H9 (cell line): Measurements from ENCODE around the gene SENP7. TPM values are rescaled to one million over a fixed set of nuclear protein-coding genes. Genes with fewer than 3 reads are reported as not detected.

ENCODE experiments used
- DNase-seq: peaks from one replicate; pipeline ENCODE4 v3.0.0-alpha.2; 2017
- H2AFZ ChIP-seq: one replicate; pipeline ENCODE4 v1.6.1; 2013; ENCODE audit warnings: mild to moderate bottlenecking, low read length, control low read depth, moderate library complexity
- H2AK5ac ChIP-seq: 2 replicates; pipeline ENCODE4 v1.6.1; 2013; ENCODE audit warnings: low read length, control low read depth, mixed read lengths; ENCODE audit not compliant: insufficient read length
- H2BK120ac ChIP-seq: one replicate; pipeline ENCODE4 v1.6.1; 2013; ENCODE audit warnings: low read depth, mild to moderate bottlenecking, low read length, control low read depth, inconsistent platforms; ENCODE audit not compliant: poor library complexity, severe bottlenecking
- H2BK12ac ChIP-seq: 2 replicates; pipeline ENCODE4 v1.6.1; 2013; ENCODE audit warnings: low read length, control low read depth, mixed read lengths, low read depth; ENCODE audit not compliant: insufficient read length
- H2BK15ac ChIP-seq: 2 replicates; pipeline ENCODE4 v1.6.1; 2013; ENCODE audit warnings: low read depth, low read length, control low read depth
- H2BK20ac ChIP-seq: one replicate; pipeline ENCODE4 v1.6.1; 2013; ENCODE audit warnings: low read depth, mild to moderate bottlenecking, low read length, control low read depth, inconsistent platforms; ENCODE audit not compliant: poor library complexity, severe bottlenecking
- H2BK5ac ChIP-seq: 2 replicates; pipeline ENCODE4 v1.6.1; 2013; ENCODE audit warnings: low read length, control low read depth, mixed read lengths; ENCODE audit not compliant: insufficient read length
- H3K14ac ChIP-seq: 2 replicates; pipeline ENCODE4 v1.6.1; 2013; ENCODE audit warnings: low read length, control low read depth; ENCODE audit not compliant: insufficient read depth
- H3K18ac ChIP-seq: 2 replicates; pipeline ENCODE4 v1.6.1; 2013; ENCODE audit warnings: low read depth, mild to moderate bottlenecking, mixed read lengths, low read length, control low read depth; ENCODE audit not compliant: insufficient read length
- H3K23ac ChIP-seq: 2 replicates; pipeline ENCODE4 v1.6.1; 2013; ENCODE audit warnings: low read length, control low read depth, mixed read lengths, low read depth; ENCODE audit not compliant: insufficient read length
- H3K23me2 ChIP-seq: 2 replicates; pipeline ENCODE4 v1.6.1; 2013; ENCODE audit warnings: low read depth, mild to moderate bottlenecking, mixed read lengths, low read length, control low read depth; ENCODE audit not compliant: insufficient read length, poor library complexity, severe bottlenecking
- H3K27ac ChIP-seq: 2 replicates; pipeline ENCODE4 v1.5.1; 2013; ENCODE audit warnings: low read length, control low read depth, mixed read lengths, low read depth; ENCODE audit not compliant: insufficient read length
- H3K27me3 ChIP-seq: 2 replicates; pipeline ENCODE4 v1.6.1; 2013; ENCODE audit warnings: low read length, control low read depth, inconsistent platforms; ENCODE audit not compliant: insufficient read depth
- H3K4ac ChIP-seq: 2 replicates; pipeline ENCODE4 v1.6.1; 2013; ENCODE audit warnings: low read depth, mild to moderate bottlenecking, control low read depth, inconsistent platforms, low read length, moderate library complexity
- H3K4me1 ChIP-seq: 2 replicates; pipeline ENCODE4 v1.6.1; 2013; ENCODE audit warnings: low read length, control low read depth, inconsistent platforms; ENCODE audit not compliant: insufficient read depth
- H3K4me2 ChIP-seq: 2 replicates; pipeline ENCODE4 v1.6.1; 2013; ENCODE audit warnings: low read length, control low read depth, mixed read lengths; ENCODE audit not compliant: insufficient read length, insufficient read depth
- H3K56ac ChIP-seq: 2 replicates; pipeline ENCODE4 v1.6.1; 2013; ENCODE audit warnings: low read depth, mild to moderate bottlenecking, mixed read lengths, low read length, control low read depth; ENCODE audit not compliant: insufficient read length
- H3K79me1 ChIP-seq: 2 replicates; pipeline ENCODE4 v1.6.1; 2013; ENCODE audit warnings: low read depth, mild to moderate bottlenecking, moderate library complexity, low read length, control low read depth, inconsistent platforms; ENCODE audit not compliant: insufficient read depth, poor library complexity, severe bottlenecking
- H3K79me2 ChIP-seq: 2 replicates; pipeline ENCODE4 v1.6.1; 2013; ENCODE audit warnings: low read length, control low read depth, inconsistent platforms; ENCODE audit not compliant: insufficient read depth
- H3K9ac ChIP-seq: 2 replicates; pipeline ENCODE4 v1.6.1; 2013; ENCODE audit warnings: low read length, control low read depth, mixed read lengths; ENCODE audit not compliant: insufficient read length; ENCODE audit errors: extremely low read depth
- H3K9me3 ChIP-seq: one replicate; pipeline ENCODE4 v1.6.1; 2013; ENCODE audit warnings: low read depth, low read length, inconsistent platforms; ENCODE audit not compliant: control insufficient read depth
- H3T11ph ChIP-seq: one replicate; pipeline ENCODE4 v1.6.1; 2013; ENCODE audit warnings: mild to moderate bottlenecking, low read length, control low read depth, inconsistent platforms
- H4K20me1 ChIP-seq: one replicate; pipeline ENCODE4 v1.6.1; 2013; ENCODE audit not compliant: control insufficient read depth, insufficient read length, insufficient read depth
- H4K5ac ChIP-seq: 2 replicates; pipeline ENCODE4 v1.6.1; 2013; ENCODE audit warnings: low read depth, mild to moderate bottlenecking, mixed read lengths, low read length, control low read depth; ENCODE audit not compliant: insufficient read length
- H4K8ac ChIP-seq: replicated peaks from 2 replicates; pipeline ENCODE4 v1.6.1; 2013; ENCODE audit warnings: low read length, control low read depth, mixed read lengths, low read depth; ENCODE audit not compliant: insufficient read length
- H4K91ac ChIP-seq: 2 replicates; pipeline ENCODE4 v1.6.1; 2013; ENCODE audit warnings: low read depth, mild to moderate bottlenecking, moderate library complexity, mixed read lengths, low read length, control low read depth; ENCODE audit not compliant: insufficient read length
- H3K27ac Mint-ChIP-seq, 3 experiments: 2 replicates in 2 of 3; 3 replicates in 1 of 3; pipeline ENCODE4 v1.8.0; 2020 to 2021; ENCODE audit warnings: mixed read lengths in 3 of 3, mild to moderate bottlenecking in 1 of 3, moderate library complexity in 1 of 3
- H3K27me3 Mint-ChIP-seq: 2 replicates; pipeline ENCODE4 v1.8.0; 2021; ENCODE audit warnings: low read depth, mild to moderate bottlenecking, moderate library complexity, mixed read lengths
- H3K36me3 Mint-ChIP-seq, 3 experiments: 2 replicates in 2 of 3; 3 replicates in 1 of 3; pipeline ENCODE4 v1.8.0; 2020 to 2021; ENCODE audit warnings: low read depth in 3 of 3, mixed read lengths in 3 of 3; ENCODE audit not compliant: insufficient read depth in 1 of 3
- H3K4me1 Mint-ChIP-seq, 2 experiments: 2 replicates each; pipeline ENCODE4 v1.8.0; 2020; ENCODE audit warnings: mixed read lengths in 2 of 2
- H3K4me3 Mint-ChIP-seq, 2 experiments: 2 replicates in 1 of 2; 3 replicates in 1 of 2; pipeline ENCODE4 v1.8.0; 2020 to 2021; ENCODE audit warnings: mild to moderate bottlenecking in 2 of 2, mixed read lengths in 2 of 2, moderate library complexity in 1 of 2
- H3K9me3 Mint-ChIP-seq, 2 experiments: 2 replicates in 1 of 2; 3 replicates in 1 of 2; pipeline ENCODE4 v1.8.0; 2020; ENCODE audit warnings: mild to moderate bottlenecking in 2 of 2, mixed read lengths in 2 of 2, moderate library complexity in 1 of 2
- CTCF ChIP-seq: fragments of 200-600 bp; sonication (generic); conservative IDR thresholded peaks from 3 replicates; pipeline ENCODE4 v1.8.0; 2021; ENCODE audit warnings: antibody characterized with exemption, mild to moderate bottlenecking
- WGBS: extraction: QIAGEN DNeasy Blood & Tissue Kit; methylation state at CpG from one replicate; pipeline ENCODE4 v1.1.7; 2013; ENCODE audit warnings: missing lambda C conversion rate, low lambda C conversion rate, mixed read lengths; ENCODE audit not compliant: insufficient read length; ENCODE audit errors: extremely low coverage; 5-methylcytosine and 5-hydroxymethylcytosine counted together
- total RNA-seq: library from RNA; stranded (reverse); gene quantifications from 2 replicates; pipeline ENCODE4 v1.2.1, GENCODE V29; 2021

SENP7 gene
- total RNA-seq, 1 experiment from 2014 or later: 8.4 TPM

DNA sequence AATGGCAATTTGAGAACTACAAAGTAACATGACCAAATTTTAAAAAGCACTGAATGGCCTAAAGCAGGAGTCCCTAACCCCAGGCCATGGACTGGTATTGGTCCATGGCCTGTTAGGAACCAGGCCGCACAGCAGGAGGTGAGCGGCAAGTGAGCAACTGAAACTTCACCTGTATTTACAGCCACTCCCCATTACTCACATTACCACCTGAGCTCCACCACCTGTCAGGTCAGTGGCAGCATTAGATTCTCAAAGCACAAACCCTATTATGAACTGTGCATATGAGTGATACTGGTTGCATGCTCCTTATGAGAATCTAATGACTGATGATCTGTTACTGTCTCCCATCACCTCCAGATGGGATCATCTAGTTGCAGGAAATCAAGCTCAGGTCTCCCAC, 48.8 kb downstream of the SENP7 start:
- H4K91ac ChIP-seq: no peak overlapping the region
- H4K20me1 ChIP-seq: no peaks in the 10 kb centered on the region
- H3K79me1 ChIP-seq: peaks cover 3% of the 10 kb centered on the region
- Mint-ChIP-seq H3K4me3 (no peak overlapping the region), H3K4me1 (peaks cover 15 to 17% of the 10 kb centered on the region in 2 experiments), H3K27me3 (no peaks in the 10 kb centered on the region; the same call in 1 of the 2 replicates), H3K27ac (no peak overlapping the region), H3K9me3 (peaks cover 10 to 13% of the 10 kb centered on the region in 2 experiments), H3K36me3 (peaks cover 6 to 19% (median 6%) of the 10 kb centered on the region in 3 experiments)
- no peak for TF ChIP-seq CTCF
- H3K23me2 ChIP-seq: peaks cover 4% of the 10 kb centered on the region
- no peak overlapping the region for H3T11ph ChIP-seq
- H3K79me2 ChIP-seq: no peaks in the 10 kb centered on the region; the same call in 1 of the 2 replicates
- H3K9me3 ChIP-seq: no peaks in the 10 kb centered on the region
- WGBS: no CpG with 5 or more reads among the region's 2 CpGs
- no peaks in the 10 kb centered on the region for H3K4me1 ChIP-seq
- no peak overlapping the region for H4K8ac ChIP-seq
- H3K27me3 ChIP-seq: no peaks in the 10 kb centered on the region
- H2BK12ac ChIP-seq: no peak overlapping the region
- no peak overlapping the region for H2BK20ac ChIP-seq
- no peak overlapping the region for H4K5ac ChIP-seq
- no peak overlapping the region for H2AFZ ChIP-seq
- no peak overlapping the region for H3K4ac ChIP-seq
- H2BK120ac ChIP-seq: no peak overlapping the region
- H2BK15ac ChIP-seq: no peak overlapping the region
- no peak overlapping the region for H3K23ac ChIP-seq
- no peak overlapping the region for H3K56ac ChIP-seq
- no peak overlapping the region for H2AK5ac ChIP-seq
- no peak overlapping the region for H3K18ac ChIP-seq
- H3K27ac ChIP-seq: no peak overlapping the region
- DNase-seq: no peak
- H3K9ac ChIP-seq: no peak overlapping the region
- no peak overlapping the region for H2BK5ac ChIP-seq
- no peak overlapping the region for H3K14ac ChIP-seq
- H3K4me2 ChIP-seq: no peak overlapping the region
